HEK293 (cell line): Measurements from ENCODE around the gene FGF12.

Experiments used
- CTCF ChIA-PET: fragments of 350-600 bp; formaldehyde crosslinking; extraction: SDS; loops from one replicate; lab custom pipeline; 2021; ENCODE audit warnings: antibody characterized with exemption; lab: Yijun Ruan, JAX
- POLR2A ChIA-PET: fragments of 300-600 bp; formaldehyde crosslinking; extraction: SDS; loops from one replicate; lab custom pipeline; 2020; ENCODE audit warnings: antibody characterized with exemption, inconsistent platforms; lab: Yijun Ruan, JAX
- H3K27ac ChIP-seq: fragments of 200-500 bp; sonication (Bioruptor generic); 2 replicates; pipeline ENCODE4 v1.5.1; 2014; ENCODE audit warnings: low read depth, low read length, control low read depth, inconsistent platforms; ENCODE audit errors: extremely low read depth
- H3K36me3 ChIP-seq, 2 experiments: fragments of 200-500 bp in 1 of 2; sonication (Bioruptor generic) in 1 of 2; 1 replicate in 1 of 2; 2 replicates in 1 of 2; pipeline ENCODE4 v1.5.1; 2014 to 2017; ENCODE audit warnings: inconsistent platforms in 2 of 2, low read length in 2 of 2; ENCODE audit not compliant: control insufficient read depth in 2 of 2, insufficient read depth in 1 of 2
- H3K4me1 ChIP-seq: fragments of 200-500 bp; sonication (Bioruptor generic); 2 replicates; pipeline ENCODE4 v1.5.1; 2014; ENCODE audit warnings: mild to moderate bottlenecking, low read length, inconsistent platforms; ENCODE audit not compliant: control insufficient read depth, insufficient read depth
- H3K4me3 ChIP-seq: 2 replicates; pipeline ENCODE4 v1.5.1; 2011; ENCODE audit warnings: low read depth, mild to moderate bottlenecking, control low read depth, low read length, moderate library complexity
- H3K9me3 ChIP-seq: fragments of 200-500 bp; sonication (Bioruptor generic); 2 replicates; pipeline ENCODE4 v1.5.1; 2014; ENCODE audit warnings: low read depth, low read length, inconsistent platforms; ENCODE audit not compliant: control insufficient read depth, insufficient read depth
- KLF8 ChIP-seq: fragments of 450-650 bp; formaldehyde crosslinking; IDR thresholded peaks from 2 replicates; pipeline ENCODE4 v1.5.1; 2016; ENCODE audit warnings: missing biosample characterization, missing genetic modification characterization
- ZBTB11 ChIP-seq: fragments of 450-650 bp; formaldehyde crosslinking; conservative IDR thresholded peaks from 2 replicates; pipeline ENCODE4 v1.5.1; 2016; ENCODE audit warnings: low read depth, missing biosample characterization, missing genetic modification characterization
- ZNF10 ChIP-seq: fragments of 450-650 bp; formaldehyde crosslinking; IDR thresholded peaks from 2 replicates; pipeline ENCODE4 v1.5.1; 2017; ENCODE audit warnings: missing biosample characterization, missing genetic modification characterization
- ZNF223 ChIP-seq: fragments of 450-650 bp; formaldehyde crosslinking; IDR thresholded peaks from 2 replicates; pipeline ENCODE4 v1.5.1; 2016; ENCODE audit warnings: missing biosample characterization, missing genetic modification characterization
- ZNF248 ChIP-seq: fragments of 450-650 bp; formaldehyde crosslinking; IDR thresholded peaks from 2 replicates; pipeline ENCODE4 v1.5.1; 2017; ENCODE audit warnings: missing biosample characterization, missing genetic modification characterization
- ZNF292 ChIP-seq: fragments of 450-650 bp; formaldehyde crosslinking; IDR thresholded peaks from 2 replicates; pipeline ENCODE4 v1.5.1; 2016; ENCODE audit warnings: low read depth, missing biosample characterization, missing genetic modification characterization, borderline replicate concordance
- ZNF391 ChIP-seq: fragments of 450-650 bp; formaldehyde crosslinking; IDR thresholded peaks from 2 replicates; pipeline ENCODE4 v1.5.1; 2016; ENCODE audit warnings: low read depth, missing biosample characterization, missing genetic modification characterization, borderline replicate concordance
- ZNF404 ChIP-seq: fragments of 450-650 bp; formaldehyde crosslinking; IDR thresholded peaks from 2 replicates; pipeline ENCODE4 v1.5.1; 2017; ENCODE audit warnings: missing biosample characterization, missing genetic modification characterization
- ZNF423 ChIP-seq: fragments of 450-650 bp; formaldehyde crosslinking; IDR thresholded peaks from 2 replicates; pipeline ENCODE4 v1.5.1; 2016; ENCODE audit warnings: missing biosample characterization, missing genetic modification characterization
- ZNF473 ChIP-seq: fragments of 450-650 bp; formaldehyde crosslinking; IDR thresholded peaks from 2 replicates; pipeline ENCODE4 v1.5.1; 2017; ENCODE audit warnings: missing biosample characterization, missing genetic modification characterization
- ZNF518A ChIP-seq: fragments of 450-650 bp; formaldehyde crosslinking; conservative IDR thresholded peaks from 2 replicates; pipeline ENCODE4 v1.5.1; 2016; ENCODE audit warnings: low read depth, missing biosample characterization, missing genetic modification characterization
- ZNF529 ChIP-seq: fragments of 450-650 bp; formaldehyde crosslinking; IDR thresholded peaks from 2 replicates; pipeline ENCODE4 v1.5.1; 2017; ENCODE audit warnings: missing genetic modification characterization, missing biosample characterization; ENCODE audit not compliant: insufficient replicate concordance
- ZNF585B ChIP-seq: fragments of 450-650 bp; formaldehyde crosslinking; IDR thresholded peaks from 2 replicates; pipeline ENCODE4 v1.5.1; 2016; ENCODE audit warnings: missing biosample characterization, missing genetic modification characterization
- TF ChIP-seq, protein P1 (sequence below): sonication (generic); formaldehyde crosslinking; IDR thresholded peaks from 2 replicates; pipeline ENCODE4 v1.8.1; 2022; ENCODE audit warnings: mild to moderate bottlenecking, moderate library complexity, missing genetic modification reagents

The FGF12 gene

DNA sequence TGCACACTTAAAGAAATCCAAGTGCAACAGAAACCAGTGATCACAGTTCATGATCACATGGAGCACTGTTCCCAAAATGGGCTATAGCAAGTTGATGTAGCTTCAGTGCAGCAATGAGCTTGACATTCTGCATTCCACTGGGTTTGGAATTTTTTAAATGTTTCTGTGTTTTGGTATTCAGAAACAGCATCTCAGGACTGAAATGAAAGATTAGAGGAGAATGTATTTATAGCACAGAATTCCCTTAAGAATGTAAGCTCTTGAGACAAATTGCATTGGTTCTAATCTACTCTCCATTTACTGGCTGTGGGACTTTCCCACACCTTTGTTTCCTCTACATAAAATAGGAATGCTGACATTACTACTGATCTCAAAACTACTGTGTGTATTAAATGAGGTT lies 162.7 kb downstream of the FGF12 start:
- TF ChIP-seq ZNF585B (tag by site-specific recombination) (no peak), ZNF10 (tag by site-specific recombination) (no peak), ZNF404 (no peak), ZNF529 (tag by site-specific recombination) (no peak), ZNF473 (no peak), ZNF391 (tag by site-specific recombination) (no peak), ZNF292 (tag by site-specific recombination) (no peak), ZNF423 (tag by site-specific recombination) (no peak), ZNF248 (no peak), ZBTB11 (no peak), KLF8 (tag by site-specific recombination) (no peak), ZNF223 (tag by site-specific recombination) (no peak)
- ChIA-PET POLR2A (no interaction called here), CTCF (interaction anchor here (1.2 to 1.6 kb wide), 3 partner anchors 208 to 1009 kb away, joined by 4 to 5 read pairs (median 5); no protein-coding TSS in a partner anchor)

DNA sequence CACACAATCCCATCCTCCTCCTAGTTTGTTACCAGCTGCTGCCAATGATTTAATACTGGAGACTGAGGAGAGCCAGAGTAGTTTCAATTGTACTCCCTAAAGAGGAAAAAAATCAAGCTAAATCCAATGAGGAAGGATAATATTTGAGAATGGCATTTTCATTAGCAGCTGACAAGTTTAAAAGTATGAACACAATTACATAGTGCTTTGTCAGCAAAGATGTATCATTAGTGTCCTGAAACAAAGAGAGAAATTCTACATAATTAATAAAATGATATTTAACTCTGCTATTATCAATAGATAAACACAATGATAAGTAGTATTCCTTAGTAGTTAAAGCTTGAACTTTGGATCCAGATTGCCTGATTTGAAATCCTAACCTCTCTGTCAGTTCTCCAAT lies 163.9 kb downstream of the FGF12 start:
- ChIA-PET POLR2A (no interaction called here), CTCF (interaction anchor here (0.7 kb wide), 1 partner anchor 377 kb away, joined by 3 read pairs; no protein-coding TSS in a partner anchor)
- no peak overlapping the region for H3K27ac ChIP-seq
- H3K4me1 ChIP-seq: no peaks in the 10 kb centered on the region
- H3K9me3 ChIP-seq: no peaks in the 10 kb centered on the region
- TF ChIP-seq, protein P1, sequence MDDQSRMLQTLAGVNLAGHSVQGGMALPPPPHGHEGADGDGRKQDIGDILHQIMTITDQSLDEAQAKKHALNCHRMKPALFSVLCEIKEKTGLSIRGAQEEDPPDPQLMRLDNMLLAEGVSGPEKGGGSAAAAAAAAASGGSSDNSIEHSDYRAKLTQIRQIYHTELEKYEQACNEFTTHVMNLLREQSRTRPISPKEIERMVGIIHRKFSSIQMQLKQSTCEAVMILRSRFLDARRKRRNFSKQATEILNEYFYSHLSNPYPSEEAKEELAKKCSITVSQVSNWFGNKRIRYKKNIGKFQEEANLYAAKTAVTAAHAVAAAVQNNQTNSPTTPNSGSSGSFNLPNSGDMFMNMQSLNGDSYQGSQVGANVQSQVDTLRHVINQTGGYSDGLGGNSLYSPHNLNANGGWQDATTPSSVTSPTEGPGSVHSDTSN (CRISPR knock-in tag): no peak
- no peak for TF ChIP-seq ZNF518A (tag by site-specific recombination)
- no peaks in the 10 kb centered on the region for H3K36me3 ChIP-seq
- H3K4me3 ChIP-seq: no peak overlapping the region

More for the DNA sequence above, 162.7 kb downstream of the FGF12 start:
- no peaks in the 10 kb centered on the region for H3K36me3 ChIP-seq
- H3K4me1 ChIP-seq: no peaks in the 10 kb centered on the region
- no peak overlapping the region for H3K27ac ChIP-seq
- H3K4me3 ChIP-seq: no peak overlapping the region
- H3K9me3 ChIP-seq: no peaks in the 10 kb centered on the region
